Body of pancreas (tissue), 4 donors: Measurements from ENCODE around the gene FGF8. TPM values are rescaled to one million over a fixed set of nuclear protein-coding genes. Genes with fewer than 3 reads are reported as not detected.

Experiments
- ATAC-seq: fragments of 150-250 bp; one replicate; pipeline ENCODE4 v1.9.1; 2016
- DNase-seq, 4 donors: peaks; one replicate each; pipeline ENCODE4 v3.0.0-alpha.2; 2019
- H3K27ac ChIP-seq, 4 donors: fragments of 200-600 bp; sonication (generic); 1 replicate in 3 of 4; 2 replicates in 1 of 4; pipeline versions ENCODE4 v1.5.1 to v1.6.1; 2016 to 2019; ENCODE audit warnings: mild to moderate bottlenecking in 1 of 4, mixed read lengths in 1 of 4, moderate library complexity in 1 of 4
- H3K27me3 ChIP-seq, 2 donors: fragments of 200-600 bp; sonication (generic); one replicate each; pipeline ENCODE4 v1.6.0; 2016; ENCODE audit warnings: mild to moderate bottlenecking in 1 of 2
- H3K36me3 ChIP-seq, 2 donors: fragments of 200-600 bp; sonication (generic); replicated peaks in 1 of 2; 2 replicates each; pipeline ENCODE4 v1.5.1; 2016; ENCODE audit warnings: low read depth in 2 of 2; ENCODE audit not compliant: insufficient read depth in 1 of 2
- H3K4me1 ChIP-seq: fragments of 200-600 bp; sonication (generic); one replicate; pipeline ENCODE4 v1.6.0; 2016
- H3K4me3 ChIP-seq, 2 donors: fragments of 200-600 bp; sonication (generic); 1 replicate in 1 of 2; 2 replicates in 1 of 2; pipeline ENCODE4 v1.5.1; 2016 to 2019
- H3K9me3 ChIP-seq, 3 donors: fragments of 200-600 bp; sonication (generic); 1 replicate in 2 of 3; 2 replicates in 1 of 3; pipeline ENCODE4 v1.5.1; 2016
- CTCF ChIP-seq, 7 experiments: fragments of 450-650 bp in 4 of 7; fragments of 200-600 bp in 3 of 7; sonication (generic) in 3 of 7; IDR thresholded peaks; one replicate each; pipeline ENCODE4 v1.5.1; 2016 to 2019; ENCODE audit warnings: antibody characterized with exemption in 7 of 7
- POLR2A ChIP-seq, 3 donors: fragments of 450-650 bp; IDR thresholded peaks; one replicate each; pipeline ENCODE4 v1.6.1; 2016; ENCODE audit warnings: antibody characterized with exemption in 3 of 3, mild to moderate bottlenecking in 2 of 3
- WGBS, 2 donors: methylation state at CpG; one replicate each; pipeline ENCODE4 v1.1.5; 2017; 5-methylcytosine and 5-hydroxymethylcytosine counted together
- intact Hi-C: fragments of 100-400 bp; cut with DNase I; formaldehyde crosslinking; loops from one replicate; pipeline ENCODE4 v1.15.1; 2023
- total RNA-seq, 2 donors: library from RNA; depleted of rRNA; stranded (reverse); fragments of >200 nt; gene quantifications; one replicate each; pipeline ENCODE4 v1.1.0, GENCODE V29; 2016

FGF8 gene
- total RNA-seq, 2 donors from 2014 or later = not detected

- Histone ChIP-seq H3K36me3 (no peaks in the 10 kb centered on the region), H3K9me3 (no peaks in the 10 kb centered on the region), H3K27ac (no peak overlapping the region), H3K4me3 (no peak overlapping the region), H3K27me3 (peaks cover 0 to 44% of the 10 kb centered on the region in 2 donors), H3K4me1 (peaks cover 27% of the 10 kb centered on the region)
- ATAC-seq = no peak
- TF ChIP-seq CTCF (IDR thresholded peaks at IDR 0.05) = no peak
- TF ChIP-seq POLR2A (IDR thresholded peaks at IDR 0.05) = no peak
- intact Hi-C loops = loop anchor here (10.0 kb wide), 2 partner anchors 167 to 557 kb away; no protein-coding TSS in a partner anchor
- no peak for DNase-seq
- 79 to 80% methylated on average over 5 to 6 of the region's 6 CpGs for WGBS, 2 donors
These were observed 3.7 kb downstream of the FGF8 start for GRCh38 chr10:101772017-101772894.

GRCh38 chr10:101771380-101771779 lies 4.5 kb downstream of the FGF8 start:
- H3K36me3 ChIP-seq = no peaks in the 10 kb centered on the region
- DNase-seq (no peak), ATAC-seq (no peak)
- H3K27ac ChIP-seq = no peak overlapping the region
- intact Hi-C loops = loop anchor here (10.0 kb wide), 2 partner anchors 167 to 557 kb away; no protein-coding TSS in a partner anchor
- no peak for TF ChIP-seq POLR2A (IDR thresholded peaks at IDR 0.05)
- TF ChIP-seq CTCF (IDR thresholded peaks at IDR 0.05) = no peak
- H3K27me3 ChIP-seq = peaks cover 0 to 36% of the 10 kb centered on the region in 2 donors
- H3K4me1 ChIP-seq = peaks cover 26% of the 10 kb centered on the region
- 77 to 82% methylated on average over 10 of the region's 10 CpGs for WGBS, 2 donors
- no peaks in the 10 kb centered on the region for H3K9me3 ChIP-seq
- H3K4me3 ChIP-seq = no peak overlapping the region

- no peaks in the 10 kb centered on the region for H3K9me3 ChIP-seq
- DNase-seq (no peak), ATAC-seq (no peak)
- 77 to 82% methylated on average over 7 to 41 of the region's 41 CpGs for WGBS, 2 donors
- no peaks in the 10 kb centered on the region for H3K36me3 ChIP-seq
- peaks cover 23% of the 10 kb centered on the region for H3K4me1 ChIP-seq
- TF ChIP-seq CTCF (IDR thresholded peaks at IDR 0.05) = no peak
- no peak for TF ChIP-seq POLR2A (IDR thresholded peaks at IDR 0.05)
- H3K27ac ChIP-seq = no peak overlapping the region
- no peak overlapping the region for H3K4me3 ChIP-seq
- H3K27me3 ChIP-seq = peaks cover 0 to 33% of the 10 kb centered on the region in 2 donors
- intact Hi-C loops = loop anchor here (10.0 kb wide), 2 partner anchors 166 to 556 kb away; no protein-coding TSS in a partner anchor
These were observed 5.3 kb downstream of the FGF8 start for GRCh38 chr10:101770331-101771215.

- H3K27ac ChIP-seq = no peak overlapping the region
- peaks cover 14% of the 10 kb centered on the region for H3K4me1 ChIP-seq
- H3K27me3 ChIP-seq = peaks cover 0 to 23% of the 10 kb centered on the region in 2 donors
- H3K36me3 ChIP-seq = no peaks in the 10 kb centered on the region
- TF ChIP-seq CTCF (IDR thresholded peaks at IDR 0.05) (no peak), POLR2A (IDR thresholded peaks at IDR 0.05) (no peak)
- no peak overlapping the region for H3K4me3 ChIP-seq
- H3K9me3 ChIP-seq = no peaks in the 10 kb centered on the region
- 62 to 69% methylated on average over 4 to 5 of the region's 5 CpGs for WGBS, 2 donors
- intact Hi-C loops = loop anchor here (10.0 kb wide), 2 partner anchors 165 to 555 kb away; no protein-coding TSS in a partner anchor
- no peak for DNase-seq
- ATAC-seq = no peak
These were observed 6.3 kb downstream of the FGF8 start for GRCh38 chr10:101769541-101770180.
